HCEC 1CT (cell line): Measurements from ENCODE around the gene RNFT2.
A peak's percentile ranks its signal among the peaks of the same experiment; 100 is the strongest.
"Not testable (repeated sequence)": the region's sequence is repeated elsewhere in the genome, so short reads cannot be mapped to it uniquely, and the experiment has no call there.

ENCODE experiments used
- DNase-seq: peaks from one replicate; pipeline ENCODE4 v3.0.0-alpha.2; 2017

RNFT2 gene

GRCh38 chr12:116745554-116745953, 7.4 kb downstream of the RNFT2 start:
- DNase-seq = no peak

- no peak for DNase-seq
Observed at GRCh38 chr12:116749884-116750283, 11.8 kb downstream of the RNFT2 start.

GRCh38 chr12:116750298-116750697, 12.2 kb downstream of the RNFT2 start:
- no peak for DNase-seq

- not testable (repeated sequence) for DNase-seq
Observed at GRCh38 chr12:116754097-116754496, 16.0 kb downstream of the RNFT2 start.

DNA sequence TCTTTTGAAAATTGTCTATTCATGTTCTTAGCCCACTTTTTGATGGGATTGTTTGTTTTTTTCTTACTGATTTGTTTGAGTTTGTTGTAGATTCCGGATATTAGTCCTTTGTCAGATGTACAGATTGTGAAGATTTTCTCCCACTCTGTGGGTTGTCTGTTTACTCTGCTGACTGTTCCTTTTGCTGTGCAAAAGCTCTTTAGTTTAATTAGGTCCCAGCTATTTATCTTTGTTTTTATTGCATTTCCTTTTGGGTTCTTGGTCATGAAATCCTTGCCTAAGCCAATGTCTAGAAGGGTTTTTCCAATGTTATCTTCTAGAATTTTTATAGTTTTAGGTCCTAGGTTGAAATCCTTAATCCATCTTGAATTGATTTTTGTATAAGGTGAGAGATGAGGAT, 16.7 kb downstream of the RNFT2 start:
- DNase-seq = not testable (repeated sequence)

- no peak for DNase-seq
Observed at GRCh38 chr12:116759783-116760621, 21.9 kb downstream of the RNFT2 start.

GRCh38 chr12:116760622-116761020, 22.5 kb downstream of the RNFT2 start:
- no peak for DNase-seq

DNA sequence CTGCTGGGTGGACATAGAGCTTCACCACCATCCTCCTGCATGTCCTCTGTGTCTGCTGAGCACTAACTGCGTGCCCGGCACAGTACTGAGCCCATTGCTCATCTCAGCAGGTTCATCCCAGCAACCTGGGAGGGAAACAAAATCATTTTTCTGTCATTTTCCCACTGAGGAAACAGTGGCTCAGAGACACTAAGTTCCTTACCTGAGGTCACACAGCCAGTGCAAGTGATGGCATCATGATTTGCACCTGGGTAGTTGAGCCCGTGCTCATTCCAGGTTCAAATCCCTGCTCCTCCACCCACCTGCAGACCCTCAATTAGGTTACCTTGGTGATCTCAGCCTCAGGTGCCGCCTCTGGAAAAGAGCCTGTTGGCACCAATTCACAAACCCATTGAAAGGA, 23.4 kb downstream of the RNFT2 start:
- no peak for DNase-seq

- no peak for DNase-seq
Observed at GRCh38 chr12:116765271-116765670, 27.2 kb downstream of the RNFT2 start.

GRCh38 chr12:116766285-116766684, 28.2 kb downstream of the RNFT2 start:
- no peak for DNase-seq

DNA sequence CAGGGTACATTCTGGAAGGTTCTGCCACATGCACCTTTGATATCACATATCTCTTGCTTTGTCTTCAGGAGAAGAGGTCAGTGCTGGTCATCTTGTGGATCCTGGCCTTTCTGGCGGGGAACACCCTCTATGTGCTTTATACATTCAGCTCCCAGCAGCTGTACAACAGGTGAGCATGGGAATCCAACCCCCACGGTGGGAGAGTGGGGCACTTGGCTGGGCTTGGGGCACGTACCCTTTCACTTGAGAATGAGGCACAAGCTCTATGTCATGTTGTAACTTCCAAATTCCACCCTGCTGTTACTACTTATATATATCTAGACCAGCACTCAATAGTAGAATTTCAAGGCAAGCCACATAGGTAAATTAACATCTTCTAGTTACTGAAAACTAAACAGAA, 28.6 kb downstream of the RNFT2 start:
- DNase-seq = no peak

DNA sequence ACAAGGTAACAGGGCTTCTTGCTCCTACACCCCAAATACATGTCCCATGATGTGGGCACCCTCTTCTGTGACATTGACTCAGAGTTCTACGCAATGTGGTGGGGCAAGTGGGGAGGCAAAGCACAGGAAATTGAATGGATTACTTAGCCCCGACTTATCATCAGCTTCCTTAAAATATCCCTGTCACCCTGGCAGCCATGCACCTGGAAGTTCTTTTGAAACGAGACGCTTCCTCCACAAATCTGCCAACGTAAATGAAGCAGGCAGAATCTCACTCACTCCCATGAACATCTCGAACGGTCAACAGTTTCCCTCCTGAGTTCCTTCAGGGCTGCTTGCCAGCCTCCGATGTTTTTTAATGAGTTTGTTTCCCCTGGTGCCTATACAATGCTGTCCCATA, 33.5 kb downstream of the RNFT2 start:
- no peak for DNase-seq

- DNase-seq = peak; percentile 57
Observed at GRCh38 chr12:116773276-116773731, 35.2 kb downstream of the RNFT2 start.

GRCh38 chr12:116774020-116774419, 35.9 kb downstream of the RNFT2 start:
- DNase-seq = no peak

DNA sequence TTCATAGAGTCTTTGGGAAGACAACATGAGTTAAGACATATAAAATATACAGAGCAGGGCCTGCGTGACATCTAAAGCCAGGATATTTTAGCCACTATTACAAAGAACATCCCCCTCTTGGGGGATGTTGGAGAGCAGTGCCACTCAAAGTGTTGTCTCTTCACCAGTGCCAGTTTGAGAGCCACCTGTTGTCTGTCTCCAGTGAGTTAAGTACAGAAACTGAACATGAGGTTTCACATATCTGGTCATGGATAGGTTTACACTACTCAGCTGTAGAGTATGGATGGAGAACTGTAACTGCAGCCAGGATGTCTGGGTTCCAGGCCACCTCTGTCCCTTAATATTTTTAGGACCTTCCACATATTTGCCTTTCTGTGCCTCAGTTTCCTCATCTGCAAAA, 39.1 kb downstream of the RNFT2 start:
- no peak for DNase-seq

DNA sequence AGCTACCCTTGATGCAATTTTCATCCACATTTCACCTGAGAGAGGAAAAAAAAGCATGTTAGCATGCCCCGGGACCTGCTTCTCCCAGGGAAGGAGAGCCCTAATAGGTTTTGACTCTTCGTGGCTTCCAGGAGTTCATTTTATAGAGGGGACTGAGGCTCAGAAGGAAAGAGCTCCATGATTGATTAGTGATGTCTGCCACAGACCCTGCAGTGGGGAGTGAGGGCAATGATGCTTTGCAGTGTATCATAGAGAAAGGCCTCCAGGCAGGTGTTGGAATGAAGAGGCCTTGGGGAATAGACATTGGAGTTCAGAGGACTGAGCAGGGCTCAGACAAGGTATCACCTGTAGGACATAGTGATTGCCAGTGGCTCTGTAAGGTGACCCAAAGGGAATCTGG, 41.5 kb downstream of the RNFT2 start:
- no peak for DNase-seq

DNA sequence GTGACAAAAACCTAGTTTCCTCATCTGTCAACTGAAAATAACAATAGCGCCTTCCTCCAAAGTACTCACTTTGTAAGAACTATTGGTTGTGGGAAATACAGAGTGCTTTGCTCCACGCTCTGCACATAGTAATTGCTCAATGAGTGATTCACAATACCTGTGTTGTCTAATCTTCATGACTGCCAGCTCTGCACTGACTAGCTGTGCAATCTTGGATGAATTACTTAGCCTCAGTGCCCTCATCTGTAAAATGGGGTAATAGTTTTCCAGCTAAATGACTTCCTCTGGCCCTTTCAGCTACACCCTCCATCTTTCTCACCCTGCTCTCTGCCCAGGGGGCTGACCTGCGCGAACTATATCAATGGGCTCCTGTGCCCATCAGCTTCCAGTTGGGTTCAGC, 42.8 kb downstream of the RNFT2 start:
- DNase-seq = no peak

DNA sequence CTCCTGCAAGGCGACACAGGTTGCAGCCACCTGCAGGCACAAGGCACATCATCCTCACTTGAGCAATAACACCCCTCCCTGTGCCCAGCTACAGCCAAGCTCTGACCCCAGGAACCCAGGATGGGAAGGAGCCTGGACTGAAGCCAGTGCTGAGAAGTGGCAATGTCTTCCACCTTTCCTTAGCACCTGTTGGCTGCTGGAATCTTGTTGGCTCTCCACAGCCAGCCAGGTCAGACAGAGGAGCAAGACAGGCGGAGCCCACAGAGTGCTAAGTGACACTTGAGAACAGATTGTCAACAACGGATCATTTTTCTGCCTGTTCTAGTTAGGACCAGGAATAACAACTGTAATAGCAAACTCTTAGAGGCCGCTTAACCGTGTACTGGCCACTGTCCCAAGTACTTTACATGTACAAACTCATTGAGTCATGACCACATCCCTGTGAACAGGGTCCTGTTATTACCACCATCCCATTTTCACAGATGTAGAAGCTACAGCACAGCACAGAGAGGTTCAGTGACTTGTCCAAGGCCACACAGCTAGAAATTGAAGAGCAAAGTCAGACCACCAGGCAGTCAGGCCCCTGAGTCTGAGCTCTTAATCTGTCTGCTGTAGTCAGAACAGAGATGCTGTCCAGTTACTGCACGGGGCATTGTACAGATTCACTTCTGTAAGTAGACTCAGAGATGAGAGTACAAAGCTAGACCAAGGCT, 45.6 kb downstream of the RNFT2 start:
- DNase-seq = no peak

- no peak for DNase-seq
Observed at GRCh38 chr12:116784238-116784612, 46.1 kb downstream of the RNFT2 start.

GRCh38 chr12:116789562-116789961, 51.4 kb downstream of the RNFT2 start:
- DNase-seq = not testable (repeated sequence)

GRCh38 chr12:116790066-116790465, 52.0 kb downstream of the RNFT2 start:
- no peak for DNase-seq

DNA sequence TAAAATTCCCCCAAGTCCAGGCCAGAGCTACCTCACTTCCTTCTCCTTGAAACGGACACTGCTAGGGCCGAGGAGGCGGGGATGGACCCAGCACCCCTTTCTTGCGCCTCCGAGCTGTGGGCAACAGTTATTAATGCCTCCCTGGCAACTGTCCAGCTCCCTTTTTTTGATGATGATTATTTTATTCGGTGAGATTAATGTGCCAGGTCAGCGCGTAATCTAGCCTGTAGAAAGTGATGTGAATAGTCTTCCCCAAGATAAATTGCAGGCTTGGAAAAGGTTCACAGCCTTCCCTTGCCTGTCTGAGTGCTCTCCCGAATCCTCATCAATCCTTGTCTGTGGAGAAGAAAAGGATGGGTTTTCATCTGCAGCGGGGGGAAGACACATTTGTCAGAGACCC, 54.3 kb downstream of the RNFT2 start:
- DNase-seq = no peak

DNA sequence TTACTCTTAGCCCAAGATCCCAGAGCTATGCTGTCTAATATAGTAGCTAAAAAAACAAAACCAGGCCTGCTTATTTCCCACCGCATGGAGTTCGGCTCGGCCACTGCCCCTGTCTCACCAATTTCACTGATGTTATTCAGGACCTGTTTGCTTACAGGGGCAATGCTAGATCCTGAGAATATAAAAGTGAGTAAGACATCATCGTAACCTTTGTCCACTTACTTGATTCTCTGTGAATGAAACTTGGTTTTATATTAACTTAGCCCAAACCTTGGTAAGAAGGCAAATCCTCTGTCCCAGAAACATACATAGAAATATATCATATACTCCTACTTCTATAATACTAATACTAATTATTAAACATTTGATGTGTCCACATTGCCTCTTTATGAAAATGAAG, 56.6 kb downstream of the RNFT2 start:
- DNase-seq = no peak

- DNase-seq = no peak
Observed at GRCh38 chr12:116797885-116798284, 59.8 kb downstream of the RNFT2 start.
